ENCODE results near the gene CIRBP.

DNA sequence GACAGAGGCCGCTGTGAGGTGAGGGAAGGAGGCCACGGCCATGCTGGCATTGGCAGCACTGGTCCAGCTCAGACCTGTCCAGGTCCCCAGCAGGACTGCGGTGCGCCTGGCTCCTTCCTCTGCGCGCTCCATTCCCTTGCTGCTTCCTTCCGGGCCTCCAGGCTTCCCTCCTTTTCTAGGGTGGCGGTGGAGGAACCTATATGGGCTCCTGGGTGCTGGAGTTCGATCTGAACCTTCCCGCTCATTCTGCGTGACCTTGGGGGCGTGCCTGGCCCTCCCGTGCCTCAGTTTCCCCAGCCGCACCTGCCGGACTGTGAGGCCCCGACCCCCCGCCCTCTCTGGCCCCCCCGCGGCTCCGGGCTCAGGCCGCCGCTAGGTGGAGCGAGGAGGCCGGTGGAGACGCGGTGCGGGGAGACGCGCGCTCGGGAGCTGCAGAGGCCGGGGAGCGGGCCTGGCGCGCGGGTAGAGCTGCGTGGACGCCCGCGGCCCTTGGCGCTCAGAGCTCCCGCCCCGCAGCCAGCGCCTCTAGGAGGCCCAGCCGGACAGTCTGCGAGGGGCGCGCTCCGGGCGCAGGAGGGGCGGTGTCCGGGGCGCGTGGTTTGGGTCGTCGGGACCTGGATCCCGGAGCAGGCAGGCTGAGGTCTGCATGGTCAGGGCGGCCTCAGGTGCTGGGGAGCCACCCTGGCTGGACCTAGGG lies 46.5 kb downstream of the CIRBP start:
- TF ChIP-seq, protein P1, sequence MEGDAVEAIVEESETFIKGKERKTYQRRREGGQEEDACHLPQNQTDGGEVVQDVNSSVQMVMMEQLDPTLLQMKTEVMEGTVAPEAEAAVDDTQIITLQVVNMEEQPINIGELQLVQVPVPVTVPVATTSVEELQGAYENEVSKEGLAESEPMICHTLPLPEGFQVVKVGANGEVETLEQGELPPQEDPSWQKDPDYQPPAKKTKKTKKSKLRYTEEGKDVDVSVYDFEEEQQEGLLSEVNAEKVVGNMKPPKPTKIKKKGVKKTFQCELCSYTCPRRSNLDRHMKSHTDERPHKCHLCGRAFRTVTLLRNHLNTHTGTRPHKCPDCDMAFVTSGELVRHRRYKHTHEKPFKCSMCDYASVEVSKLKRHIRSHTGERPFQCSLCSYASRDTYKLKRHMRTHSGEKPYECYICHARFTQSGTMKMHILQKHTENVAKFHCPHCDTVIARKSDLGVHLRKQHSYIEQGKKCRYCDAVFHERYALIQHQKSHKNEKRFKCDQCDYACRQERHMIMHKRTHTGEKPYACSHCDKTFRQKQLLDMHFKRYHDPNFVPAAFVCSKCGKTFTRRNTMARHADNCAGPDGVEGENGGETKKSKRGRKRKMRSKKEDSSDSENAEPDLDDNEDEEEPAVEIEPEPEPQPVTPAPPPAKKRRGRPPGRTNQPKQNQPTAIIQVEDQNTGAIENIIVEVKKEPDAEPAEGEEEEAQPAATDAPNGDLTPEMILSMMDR (conservative IDR thresholded peaks at IDR 0.05; ENCODE audit: low read length): peak; percentile 66
- no peak for TF ChIP-seq EZH2phosphoT487 (IDR thresholded peaks at IDR 0.05; ENCODE audit: borderline replicate concordance, low read depth, low read length)

Measured in OCI-LY7 (cell line).